Mammary epithelial cell (primary cell): Measurements from ENCODE around the gene ANXA2.

Experiments used
- CTCF ChIP-seq, 2 donors: IDR thresholded peaks in 1 of 2; conservative IDR thresholded peaks in 1 of 2; 2 replicates each; pipeline ENCODE4 v1.5.1; 2011 to 2012; ENCODE audit warnings: inconsistent platforms in 2 of 2, low read length in 2 of 2, mild to moderate bottlenecking in 2 of 2, control low read depth in 1 of 2, low read depth in 1 of 2; ENCODE audit not compliant: insufficient read depth in 1 of 2; ENCODE audit errors: extremely low read depth in 1 of 2
- EZH2 ChIP-seq: IDR thresholded peaks from 2 replicates; pipeline ENCODE4 v1.6.1; 2012; ENCODE audit warnings: low read length, inconsistent platforms, borderline replicate concordance

- no peak for TF ChIP-seq CTCF (conservative IDR thresholded peaks at IDR 0.05 in 1 of 2, IDR thresholded peaks at IDR 0.05 in 1 of 2; ENCODE audit: extremely low read depth in 1 of 2, insufficient read depth in 1 of 2, low read depth in 1 of 2, low read length in 2 of 2)
- no peak for TF ChIP-seq EZH2
These were observed 24.5 kb downstream of the ANXA2 start for GRCh38 chr15:60373327-60373726.
